ENCODE results near the gene STARD5. TPM values are rescaled to one million over a fixed set of nuclear protein-coding genes. Genes with fewer than 3 reads are reported as not detected.

Gene STARD5
- total and polyA plus RNA-seq, 11 donors: 0.49 to 3.7 (median 1.4) TPM

DNA sequence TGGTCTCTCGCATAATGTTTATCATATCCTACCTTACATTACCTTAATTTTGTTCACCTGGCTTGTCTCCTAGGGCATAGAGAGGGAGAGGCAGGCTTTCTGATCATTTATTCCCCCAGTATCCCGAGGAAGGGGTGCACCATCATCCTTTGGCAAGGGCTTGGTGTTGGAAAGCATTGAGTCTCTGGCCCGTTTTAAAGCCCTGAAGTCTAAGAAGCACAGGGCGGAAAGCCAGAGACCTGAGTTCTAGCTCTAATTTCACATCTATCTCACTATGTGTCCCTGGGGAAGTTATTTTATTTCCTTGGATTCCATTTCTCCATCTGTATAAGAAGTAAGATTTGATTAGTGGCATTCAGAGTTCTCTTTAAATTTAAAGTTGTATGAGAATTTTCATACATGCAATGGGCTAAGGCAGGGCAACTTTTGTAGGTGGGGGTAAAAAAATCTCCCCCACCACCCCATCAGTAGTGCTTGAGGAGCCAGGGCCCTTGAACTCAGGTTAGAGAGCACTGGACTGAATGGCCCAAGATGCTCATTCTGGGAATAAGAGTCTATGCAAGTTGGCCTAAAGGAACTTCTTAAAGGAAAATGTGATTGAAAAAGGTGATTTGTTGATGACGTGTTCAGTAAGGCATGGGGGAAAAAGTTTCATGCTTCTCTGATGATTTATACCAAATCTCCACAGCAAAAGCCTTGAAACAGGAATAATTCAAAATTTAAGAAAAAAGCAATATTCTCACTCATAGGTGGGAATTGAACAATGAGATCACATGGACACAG lies 40.0 kb upstream of the STARD5 start:
- Histone ChIP-seq H3K36me3 (no peaks in the 10 kb centered on the region), H3K27me3 (no peaks in the 10 kb centered on the region), H3K27ac (peak overlapping the region in 1 of 12 donors; percentile 17), H3K9me3 (no peaks in the 10 kb centered on the region), H3K4me1 (peaks cover 0 to 3% (median 0%) of the 10 kb centered on the region in 12 donors), H3K4me3 (no peak overlapping the region)
- intact Hi-C loops (cut with DNase I): no loop called here
- ATAC-seq: peak in 1 of 4 donors; percentile 22
- TF ChIP-seq, protein P1, sequence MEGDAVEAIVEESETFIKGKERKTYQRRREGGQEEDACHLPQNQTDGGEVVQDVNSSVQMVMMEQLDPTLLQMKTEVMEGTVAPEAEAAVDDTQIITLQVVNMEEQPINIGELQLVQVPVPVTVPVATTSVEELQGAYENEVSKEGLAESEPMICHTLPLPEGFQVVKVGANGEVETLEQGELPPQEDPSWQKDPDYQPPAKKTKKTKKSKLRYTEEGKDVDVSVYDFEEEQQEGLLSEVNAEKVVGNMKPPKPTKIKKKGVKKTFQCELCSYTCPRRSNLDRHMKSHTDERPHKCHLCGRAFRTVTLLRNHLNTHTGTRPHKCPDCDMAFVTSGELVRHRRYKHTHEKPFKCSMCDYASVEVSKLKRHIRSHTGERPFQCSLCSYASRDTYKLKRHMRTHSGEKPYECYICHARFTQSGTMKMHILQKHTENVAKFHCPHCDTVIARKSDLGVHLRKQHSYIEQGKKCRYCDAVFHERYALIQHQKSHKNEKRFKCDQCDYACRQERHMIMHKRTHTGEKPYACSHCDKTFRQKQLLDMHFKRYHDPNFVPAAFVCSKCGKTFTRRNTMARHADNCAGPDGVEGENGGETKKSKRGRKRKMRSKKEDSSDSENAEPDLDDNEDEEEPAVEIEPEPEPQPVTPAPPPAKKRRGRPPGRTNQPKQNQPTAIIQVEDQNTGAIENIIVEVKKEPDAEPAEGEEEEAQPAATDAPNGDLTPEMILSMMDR (IDR thresholded peaks at IDR 0.05): no peak
- TF ChIP-seq POLR2A (IDR thresholded peaks at IDR 0.05): no peak
- DNase-seq: peak in 2 of 5 donors; percentile 15 to 51
- whole genome bisulfite sequencing, 4 donors: 76 to 81% (median 77%) methylated on average over 5 of the region's 5 CpGs

GRCh38 chr15:81363276-81363675 lies 39.3 kb upstream of the STARD5 start:
- peak in 1 of 4 donors; percentile 31 for ATAC-seq
- WGBS, 4 donors: 75 to 87% (median 78%) methylated on average over 3 of the region's 3 CpGs

GRCh38 chr15:81362790-81363189 lies 38.8 kb upstream of the STARD5 start:
- H3K36me3 ChIP-seq: no peaks in the 10 kb centered on the region
- H3K27ac ChIP-seq: no peak overlapping the region
- no peaks in the 10 kb centered on the region for H3K9me3 ChIP-seq
- 82 to 94% (median 88%) methylated on average over 11 of the region's 11 CpGs for WGBS, 4 donors
- H3K4me3 ChIP-seq: no peak overlapping the region
- no peaks in the 10 kb centered on the region for H3K27me3 ChIP-seq
- DNase-seq (no peak), ATAC-seq (no peak)
- intact Hi-C loops (cut with DNase I): no loop called here
- TF ChIP-seq POLR2A (IDR thresholded peaks at IDR 0.05): no peak
- TF ChIP-seq, protein P1 (IDR thresholded peaks at IDR 0.05): no peak
- peaks cover 0 to 3% (median 0%) of the 10 kb centered on the region in 12 donors for H3K4me1 ChIP-seq

More at GRCh38 chr15:81363276-81363675, 39.3 kb upstream of the STARD5 start:
- Histone ChIP-seq H3K36me3 (no peaks in the 10 kb centered on the region), H3K9me3 (no peaks in the 10 kb centered on the region), H3K27me3 (no peaks in the 10 kb centered on the region), H3K4me1 (peaks cover 0 to 3% (median 0%) of the 10 kb centered on the region in 12 donors), H3K4me3 (no peak overlapping the region), H3K27ac (peak overlapping the region in 1 of 12 donors; percentile 17)
- intact Hi-C loops (cut with DNase I): no loop called here
- DNase-seq: no peak
- no peak for TF ChIP-seq POLR2A (IDR thresholded peaks at IDR 0.05)
- TF ChIP-seq, protein P1 (IDR thresholded peaks at IDR 0.05): no peak

DNA sequence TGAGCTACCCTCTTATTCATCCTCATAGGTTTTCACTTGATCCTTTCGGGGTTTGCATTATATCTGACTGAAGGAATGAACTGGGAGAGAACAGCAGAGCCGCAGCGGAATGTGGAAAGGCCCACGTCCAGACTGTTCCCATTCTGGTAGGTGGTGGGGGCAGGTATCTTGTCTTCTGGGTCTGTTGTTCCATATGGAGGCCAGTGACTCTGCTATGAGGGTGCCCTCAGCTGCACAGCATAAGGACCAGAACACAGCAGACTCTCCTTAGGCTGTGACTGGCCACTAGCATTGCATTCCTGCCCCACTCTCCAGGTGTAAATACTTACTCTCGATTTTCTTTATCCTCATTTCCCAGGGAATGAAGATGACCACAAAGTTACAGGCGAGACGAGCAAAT lies 38.0 kb upstream of the STARD5 start:
- intact Hi-C loops (cut with DNase I): no loop called here
- DNase-seq: no peak
- Histone ChIP-seq H3K4me1 (peaks cover 0 to 3% (median 0%) of the 10 kb centered on the region in 12 donors), H3K27me3 (no peaks in the 10 kb centered on the region), H3K36me3 (no peaks in the 10 kb centered on the region), H3K9me3 (no peaks in the 10 kb centered on the region), H3K27ac (no peak overlapping the region), H3K4me3 (no peak overlapping the region)
- no peak for TF ChIP-seq POLR2A (IDR thresholded peaks at IDR 0.05)
- TF ChIP-seq, protein P1 (IDR thresholded peaks at IDR 0.05): no peak
- WGBS, 4 donors: 92 to 96% (median 94%) methylated on average over 7 of the region's 7 CpGs
- ATAC-seq: no peak

Data from heart left ventricle (tissue), 16 donors.